HUES48 (cell line): ENCODE measurements around the gene DAPK1.
"Not testable (repeated sequence)": the region's sequence is repeated elsewhere in the genome, so short reads cannot be mapped to it uniquely, and the experiment has no call there.

Experiments
- H3K27ac ChIP-seq: one replicate; pipeline ENCODE4 v1.7.0; 2013; ENCODE audit warnings: low read depth, low read length, inconsistent platforms
- H3K27me3 ChIP-seq: 2 replicates; pipeline ENCODE4 v1.6.1; 2013; ENCODE audit warnings: mild to moderate bottlenecking, low read length; ENCODE audit not compliant: control insufficient read depth, insufficient read depth
- H3K36me3 ChIP-seq: 2 replicates; pipeline ENCODE4 v1.6.1; 2013; ENCODE audit warnings: low read length; ENCODE audit not compliant: control insufficient read depth, insufficient read depth
- H3K4me1 ChIP-seq: 2 replicates; pipeline ENCODE4 v1.6.1; 2013; ENCODE audit warnings: mild to moderate bottlenecking, low read length; ENCODE audit not compliant: control insufficient read depth, insufficient read depth
- H3K4me3 ChIP-seq: 2 replicates; pipeline ENCODE4 v1.5.1; 2013; ENCODE audit warnings: mild to moderate bottlenecking, low read depth, low read length
- H3K9ac ChIP-seq: 2 replicates; pipeline ENCODE4 v1.6.1; 2013; ENCODE audit warnings: mild to moderate bottlenecking, low read depth, low read length, moderate library complexity
- H3K9me3 ChIP-seq: 2 replicates; pipeline ENCODE4 v1.6.1; 2013; ENCODE audit warnings: low read length; ENCODE audit not compliant: control insufficient read depth, insufficient read depth

DAPK1 gene

DNA sequence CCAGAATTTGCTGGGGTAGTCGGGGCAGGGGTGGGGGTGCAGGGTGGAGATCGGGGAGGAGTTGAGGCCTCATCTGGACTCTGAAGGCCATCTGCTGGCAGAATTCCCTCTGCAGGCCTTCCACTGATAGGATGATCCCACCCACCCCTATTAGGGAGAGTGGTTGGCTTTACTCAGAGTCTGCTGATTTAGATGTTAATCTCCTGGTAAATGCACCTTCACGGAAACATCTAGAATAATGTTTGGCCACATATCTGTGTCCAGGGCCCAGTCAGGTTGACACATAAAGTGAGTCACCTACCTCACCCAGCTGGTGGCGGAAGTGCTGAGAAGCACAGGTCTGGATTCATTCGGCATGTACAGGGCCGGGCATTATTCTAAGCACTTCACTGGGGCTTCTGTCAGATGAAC, 50.0 kb downstream of the DAPK1 start:
- H3K36me3 ChIP-seq = 0 out of 2 replicates have a peak, but pooled peaks cover 11% of the 10 kb centered on the region
- H3K27ac ChIP-seq = peak overlapping the region; percentile 53
- no peak overlapping the region for H3K4me3 ChIP-seq
- H3K9ac ChIP-seq = no peak overlapping the region
- H3K27me3 ChIP-seq = no peaks in the 10 kb centered on the region
- H3K9me3 ChIP-seq = no peaks in the 10 kb centered on the region
- peaks cover 4% of the 10 kb centered on the region; the same call in 1 of the 2 replicates for H3K4me1 ChIP-seq

DNA sequence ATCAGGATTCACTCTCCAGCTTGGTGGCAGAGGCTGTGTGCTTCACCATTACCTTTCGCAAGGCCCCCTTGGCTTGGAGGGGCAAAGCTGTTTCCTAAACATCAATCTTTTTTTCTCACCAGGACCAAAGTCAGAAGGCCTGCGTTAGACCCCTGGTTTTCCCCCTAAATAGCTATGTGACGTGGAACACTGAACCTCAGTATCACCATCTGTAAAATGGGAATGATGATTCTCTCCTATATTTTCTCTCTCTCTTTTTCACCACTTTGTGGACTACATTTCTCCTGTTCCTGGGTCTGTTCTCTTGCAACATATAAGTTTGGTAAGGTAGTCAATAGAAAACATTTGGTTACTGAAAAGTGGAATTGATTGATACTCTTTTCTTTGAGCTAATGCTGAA, 50.5 kb downstream of the DAPK1 start:
- H3K27ac ChIP-seq = peak overlapping the region; percentile 53
- H3K9me3 ChIP-seq = no peaks in the 10 kb centered on the region
- no peak overlapping the region for H3K9ac ChIP-seq
- peaks cover 4% of the 10 kb centered on the region; the same call in 1 of the 2 replicates for H3K4me1 ChIP-seq
- 0 out of 2 replicates have a peak, but pooled peaks cover 11% of the 10 kb centered on the region for H3K36me3 ChIP-seq
- H3K27me3 ChIP-seq = no peaks in the 10 kb centered on the region
- no peak overlapping the region for H3K4me3 ChIP-seq

DNA sequence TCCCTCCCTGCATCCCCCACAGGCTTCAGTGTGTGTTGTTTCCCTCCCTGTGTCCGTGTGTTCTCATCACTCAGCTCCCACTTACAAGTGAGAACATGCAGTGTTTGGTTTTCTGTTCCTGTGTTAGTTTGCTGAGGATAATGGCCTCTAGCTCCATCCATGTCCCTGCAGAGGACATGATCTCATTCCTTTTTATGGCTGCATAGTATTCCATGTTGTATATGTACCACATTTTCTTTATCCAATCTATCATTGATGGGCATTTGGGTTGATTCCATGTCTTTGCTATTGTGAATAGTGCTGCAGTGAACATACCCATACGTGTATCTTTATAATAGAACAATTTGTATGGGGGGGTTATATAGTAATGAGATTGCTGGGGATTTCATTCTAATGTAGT, 51.4 kb downstream of the DAPK1 start:
- H3K36me3 ChIP-seq, H3K9me3 ChIP-seq, H3K9ac ChIP-seq, H3K4me3 ChIP-seq, H3K4me1 ChIP-seq, H3K27ac ChIP-seq, H3K27me3 ChIP-seq: not testable (repeated sequence)

DNA sequence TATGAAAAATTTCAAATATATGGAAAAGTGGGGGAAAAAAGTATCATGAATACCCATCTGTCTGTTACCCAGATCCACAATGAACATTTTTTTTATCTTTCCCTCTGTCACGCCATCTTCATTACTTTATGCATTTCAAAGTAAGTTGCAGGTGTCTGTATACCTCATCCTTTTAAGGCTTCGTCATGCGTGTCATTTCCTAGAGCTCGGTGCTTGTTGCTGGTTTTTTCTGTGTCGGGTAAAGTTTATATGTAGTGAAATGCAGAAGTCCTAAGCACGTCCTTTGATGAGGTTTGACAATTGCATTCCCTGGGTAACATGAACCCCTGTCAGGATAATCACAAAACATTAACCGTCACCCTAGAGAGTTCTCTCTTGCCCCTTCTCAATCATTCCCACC, 52.1 kb downstream of the DAPK1 start:
- Histone ChIP-seq H3K27me3 (no peaks in the 10 kb centered on the region), H3K27ac (no peak overlapping the region), H3K4me3 (no peak overlapping the region), H3K9ac (no peak overlapping the region), H3K9me3 (no peaks in the 10 kb centered on the region), H3K4me1 (peaks cover 4% of the 10 kb centered on the region; the same call in 1 of the 2 replicates), H3K36me3 (0 out of 2 replicates have a peak, but pooled peaks cover 7% of the 10 kb centered on the region)

DNA sequence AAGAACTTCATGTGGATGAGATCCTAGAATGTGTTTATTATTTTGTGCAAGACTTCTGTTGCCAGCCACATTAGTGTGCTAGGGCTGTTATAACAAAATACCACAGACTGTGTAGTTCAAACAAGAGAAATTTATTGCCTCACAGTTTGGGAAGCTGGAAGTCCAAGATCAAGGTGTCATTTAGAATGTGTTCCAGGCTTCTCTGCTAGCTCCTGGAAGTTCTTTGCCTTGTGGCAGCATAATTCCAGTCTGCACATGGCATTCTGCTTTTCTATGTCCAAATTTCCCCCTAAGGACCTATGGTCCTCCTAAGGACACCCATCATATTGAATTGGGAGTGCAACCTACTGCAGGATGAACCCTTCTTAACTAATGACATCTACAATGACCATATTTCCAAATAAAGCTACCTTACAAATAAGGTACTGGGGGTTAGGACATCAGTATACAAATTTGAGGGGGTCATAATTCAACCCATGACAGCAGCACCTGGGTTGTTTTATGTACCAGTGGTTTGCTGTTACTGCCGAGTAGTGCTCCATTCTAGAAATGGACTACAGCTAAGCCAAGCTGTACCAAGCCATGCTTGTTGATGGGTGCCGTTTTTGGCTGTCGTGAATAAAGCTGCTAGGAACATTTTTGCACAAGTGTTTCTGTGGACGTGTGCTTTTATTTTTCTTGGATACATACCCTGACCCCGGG, 52.7 kb downstream of the DAPK1 start:
- Histone ChIP-seq H3K9me3 (no peaks in the 10 kb centered on the region), H3K27me3 (no peaks in the 10 kb centered on the region), H3K9ac (no peak overlapping the region), H3K36me3 (0 out of 2 replicates have a peak, but pooled peaks cover 7% of the 10 kb centered on the region), H3K4me1 (peaks cover 7% of the 10 kb centered on the region; the same call in 1 of the 2 replicates), H3K27ac (no peak overlapping the region), H3K4me3 (no peak overlapping the region)

DNA sequence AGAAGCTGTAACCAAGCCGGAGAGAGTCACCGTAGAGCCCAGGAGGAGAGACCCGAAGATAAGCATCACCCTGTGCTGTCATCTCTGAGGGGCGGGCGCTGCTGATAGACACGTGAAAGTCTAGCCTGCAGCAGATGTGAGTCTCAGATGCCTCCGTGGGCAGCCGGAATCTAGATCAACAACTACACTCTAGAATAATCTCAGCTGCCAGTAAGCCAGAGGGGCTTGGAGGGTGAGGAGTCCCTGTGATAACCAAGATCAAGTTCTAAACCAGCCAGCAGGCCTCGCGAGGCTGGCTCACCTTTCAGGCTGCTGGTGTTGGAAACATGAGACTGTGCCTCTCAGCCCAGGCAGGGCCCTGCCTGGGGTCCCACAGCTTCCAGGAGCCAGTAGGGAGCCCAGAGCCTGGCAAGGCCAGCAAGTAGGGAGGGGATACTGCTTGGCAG, 54.1 kb downstream of the DAPK1 start:
- Histone ChIP-seq H3K27me3 (no peaks in the 10 kb centered on the region), H3K27ac (no peak overlapping the region), H3K4me1 (peaks cover 7% of the 10 kb centered on the region; the same call in 1 of the 2 replicates), H3K4me3 (no peak overlapping the region), H3K9ac (no peak overlapping the region), H3K9me3 (no peaks in the 10 kb centered on the region), H3K36me3 (0 out of 2 replicates have a peak, but pooled peaks cover 7% of the 10 kb centered on the region)

DNA sequence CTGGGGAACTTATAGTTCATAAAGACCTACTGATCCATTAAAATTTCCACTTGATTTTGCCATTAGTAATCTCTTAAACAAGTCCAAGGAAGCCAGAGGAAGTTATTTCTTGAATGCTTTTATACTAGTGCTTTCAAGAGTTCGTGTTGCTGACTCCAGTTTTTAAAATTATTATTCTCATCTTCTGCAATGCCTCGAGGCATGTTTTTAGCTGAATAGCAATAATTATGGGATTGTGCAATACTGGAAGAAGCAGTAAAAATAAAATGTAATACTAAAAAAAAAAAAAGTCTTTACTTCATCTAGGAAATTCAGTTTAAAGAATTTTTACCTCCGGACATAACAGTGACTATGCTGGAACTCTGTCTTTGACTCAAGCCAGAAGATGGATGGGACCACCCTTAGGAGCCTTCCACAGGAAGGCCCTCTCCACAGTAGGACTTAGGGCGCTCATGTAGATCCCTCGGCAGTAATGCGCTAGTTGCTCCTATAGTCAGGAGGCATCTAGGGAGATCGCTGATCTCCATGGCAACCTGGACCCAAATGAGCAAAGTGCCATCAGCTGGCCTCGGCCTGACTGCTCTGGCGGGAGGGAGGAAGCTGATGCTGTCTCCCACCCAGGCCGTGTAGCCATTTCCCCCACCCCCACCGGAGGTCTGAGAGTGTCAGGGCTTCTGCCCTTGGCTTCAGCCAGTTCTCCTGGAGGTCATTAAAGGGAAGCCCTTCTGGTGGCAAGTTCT, 56.7 kb downstream of the DAPK1 start:
- Histone ChIP-seq H3K9ac (no peak overlapping the region), H3K27me3 (no peaks in the 10 kb centered on the region), H3K27ac (no peak overlapping the region), H3K36me3 (peaks cover 9% of the 10 kb centered on the region; the same call in 1 of the 2 replicates), H3K4me3 (no peak overlapping the region), H3K9me3 (no peaks in the 10 kb centered on the region), H3K4me1 (0 out of 2 replicates have a peak, but pooled peaks cover 3% of the 10 kb centered on the region)

DNA sequence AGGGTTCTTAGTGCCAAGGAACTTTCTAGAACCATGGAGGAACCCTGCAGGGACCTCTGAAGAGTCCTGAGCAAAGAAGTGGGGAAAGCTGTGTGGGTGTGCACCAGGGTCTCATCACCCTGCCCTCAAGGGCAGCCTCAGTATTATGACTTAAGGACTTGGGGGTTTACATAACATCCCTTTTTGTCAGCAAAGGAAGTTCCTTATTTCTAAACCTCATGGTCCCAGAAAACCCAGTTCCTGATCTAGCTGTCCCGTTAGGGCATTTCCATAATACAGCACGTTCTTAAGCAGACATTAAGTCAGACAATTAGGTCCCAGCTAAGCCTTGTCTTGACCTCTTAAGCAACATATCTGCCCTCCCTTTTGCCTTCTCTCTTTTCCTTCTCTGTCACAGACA, 57.3 kb downstream of the DAPK1 start:
- peaks cover 9% of the 10 kb centered on the region; the same call in 1 of the 2 replicates for H3K36me3 ChIP-seq
- H3K9ac ChIP-seq = no peak overlapping the region
- H3K4me3 ChIP-seq = no peak overlapping the region
- H3K4me1 ChIP-seq = 0 out of 2 replicates have a peak, but pooled peaks cover 3% of the 10 kb centered on the region
- no peak overlapping the region for H3K27ac ChIP-seq
- no peaks in the 10 kb centered on the region for H3K9me3 ChIP-seq
- H3K27me3 ChIP-seq = no peaks in the 10 kb centered on the region

DNA sequence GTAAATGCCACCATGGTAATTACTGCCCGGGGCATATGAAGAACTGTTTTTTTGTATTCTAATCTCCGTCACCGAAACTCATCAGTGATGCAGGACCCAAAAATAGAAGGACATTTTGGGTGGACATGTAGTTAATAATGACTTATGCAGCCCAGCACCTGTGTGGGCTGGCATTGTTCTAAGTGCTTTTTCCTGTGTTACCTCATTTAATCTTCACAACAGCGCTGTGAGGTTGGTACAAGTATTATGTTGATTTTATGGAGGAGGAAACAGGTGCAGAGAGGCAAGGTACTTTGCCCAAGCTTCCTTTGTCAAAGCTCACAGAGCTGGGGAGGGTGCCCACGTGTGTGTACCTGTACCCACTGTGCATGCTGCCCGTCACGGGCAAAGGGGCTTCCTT, 58.4 kb downstream of the DAPK1 start:
- Histone ChIP-seq H3K9ac (no peak overlapping the region), H3K36me3 (peaks cover 9% of the 10 kb centered on the region; the same call in 1 of the 2 replicates)

DNA sequence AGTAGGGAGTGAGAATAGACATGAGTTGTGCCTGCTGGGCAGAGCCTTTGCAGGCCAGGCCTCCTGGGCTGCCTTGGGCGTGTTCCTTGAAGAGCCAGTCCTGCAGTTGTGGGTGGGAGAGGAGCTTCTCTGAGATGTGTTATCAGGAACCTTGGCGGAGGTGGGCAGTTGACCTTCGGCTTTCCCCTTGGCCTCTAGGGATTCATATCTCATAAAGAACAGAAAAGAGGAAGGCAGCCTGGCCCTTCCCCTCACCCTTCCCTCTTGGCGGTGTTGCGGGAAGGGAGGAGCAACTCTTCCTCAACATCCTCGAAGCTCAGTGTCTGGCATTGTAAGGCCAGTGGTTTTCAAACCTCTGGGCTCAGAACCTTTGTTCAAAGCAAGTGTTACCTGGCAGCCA, 59.2 kb downstream of the DAPK1 start:
- Histone ChIP-seq H3K27ac (no peak overlapping the region), H3K9ac (no peak overlapping the region), H3K27me3 (no peaks in the 10 kb centered on the region), H3K4me3 (no peak overlapping the region), H3K36me3 (peaks cover 9% of the 10 kb centered on the region; the same call in 1 of the 2 replicates), H3K4me1 (0 out of 2 replicates have a peak, but pooled peaks cover 3% of the 10 kb centered on the region), H3K9me3 (no peaks in the 10 kb centered on the region)

More for the DNA sequence above, 58.4 kb downstream of the DAPK1 start:
- no peaks in the 10 kb centered on the region for H3K27me3 ChIP-seq
- no peak overlapping the region for H3K4me3 ChIP-seq
- H3K27ac ChIP-seq = no peak overlapping the region
- no peaks in the 10 kb centered on the region for H3K9me3 ChIP-seq
- H3K4me1 ChIP-seq = 0 out of 2 replicates have a peak, but pooled peaks cover 3% of the 10 kb centered on the region

DNA sequence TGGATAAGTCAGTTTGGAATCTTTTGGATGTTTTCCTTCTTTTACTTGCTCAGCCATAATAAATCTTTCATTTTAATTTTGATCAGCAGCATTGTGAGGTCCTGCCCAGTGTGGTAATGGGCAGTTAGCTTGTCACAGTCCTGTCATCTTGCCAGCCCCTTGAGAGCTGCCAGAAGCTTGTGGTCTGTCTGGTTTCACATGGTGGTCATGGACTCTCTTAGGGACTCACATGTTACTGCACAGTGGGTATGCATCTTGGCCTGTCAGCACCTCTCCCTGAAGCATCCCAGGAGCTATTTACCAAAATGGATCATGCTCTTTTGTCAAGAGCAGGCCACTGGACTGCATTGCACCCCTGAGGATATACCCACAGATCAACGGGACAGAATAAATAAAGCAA, 60.3 kb downstream of the DAPK1 start:
- Histone ChIP-seq H3K36me3 (peaks cover 12% of the 10 kb centered on the region; the same call in 1 of the 2 replicates), H3K9me3 (no peaks in the 10 kb centered on the region), H3K27me3 (no peaks in the 10 kb centered on the region), H3K27ac (no peak overlapping the region), H3K9ac (no peak overlapping the region), H3K4me1 (0 out of 2 replicates have a peak, but pooled peaks cover 3% of the 10 kb centered on the region), H3K4me3 (no peak overlapping the region)
